HCT116 (cell line): Measurements from ENCODE around the gene PDE4B. TPM values are rescaled to one million over a fixed set of nuclear protein-coding genes. Genes with fewer than 3 reads are reported as not detected.

Experiments
- ATAC-seq: fragments of 200-7000 bp; cut with Tn5 transposase; 2 replicates; pipeline ENCODE4 v1.9.1; 2020; ENCODE audit warnings: mild to moderate bottlenecking, moderate library complexity
- BruUV-seq: library from RNA; stranded (reverse); fragments of 400-500 nt; replicated peaks from 2 replicates; lab custom pipeline; 2021; lab: Mats Ljungman, UMichigan
- CTCF ChIA-PET: fragments of 300-600 bp; sonication (Branson Sonifier 250); formaldehyde crosslinking; loops from one replicate; lab custom pipeline; 2021; ENCODE audit warnings: antibody characterized with exemption; lab: Charles Lee
- POLR2A ChIA-PET: fragments of 300-600, 350-600 bp; sonication (Branson Sonifier 250); formaldehyde crosslinking; loops from one replicate; lab custom pipeline; 2021; ENCODE audit warnings: antibody characterized with exemption; lab: Charles Lee
- RAD21 ChIA-PET, 2 experiments: fragments of 300-600 bp; sonication (Branson Sonifier 250); formaldehyde crosslinking; loops; one replicate each; lab custom pipeline; 2023; ENCODE audit warnings: low total read pairs in 2 of 2; ENCODE audit not compliant: uncharacterized antibody in 2 of 2, unreplicated experiment in 2 of 2, low non-redundant PET in 1 of 2; lab: Charles Lee
- DNase-seq: peaks from one replicate; pipeline ENCODE4 v3.0.0-alpha.2; 2010; ENCODE audit warnings: low read depth, low spot score
- H2AFZ ChIP-seq: fragments of 200-600 bp; shearing (Covaris generic), sonication (generic); 2 replicates; pipeline ENCODE4 v1.6.1; 2017; ENCODE audit warnings: low read depth, mixed run types, mixed read lengths, antibody characterized with exemption, low read length; ENCODE audit not compliant: poor library complexity, severe bottlenecking
- H3K27ac ChIP-seq: 2 replicates; pipeline ENCODE4 v1.5.1; 2012; ENCODE audit warnings: low read depth, low read length
- H3K27me3 ChIP-seq: fragments of 200-600 bp; sonication (generic); 2 replicates; pipeline ENCODE4 v1.6.1; 2016; ENCODE audit warnings: mixed run types, low read length, mixed read lengths; ENCODE audit not compliant: insufficient read depth
- H3K36me3 ChIP-seq, 2 experiments: fragments of 200-500 bp in 1 of 2; fragments of 200-600 bp in 1 of 2; sonication (Bioruptor generic) in 1 of 2; sonication (generic) in 1 of 2; 2 replicates each; pipeline versions ENCODE4 v1.5.1 to v1.6.1; 2014 to 2016; ENCODE audit warnings: low read length in 2 of 2, inconsistent platforms in 1 of 2, mixed read lengths in 1 of 2, mixed run types in 1 of 2; ENCODE audit not compliant: insufficient read depth in 2 of 2, control insufficient read depth in 1 of 2
- H3K4me1 ChIP-seq, 2 experiments: fragments of 200-600 bp in 1 of 2; sonication (generic) in 1 of 2; 2 replicates each; pipeline versions ENCODE4 v1.5.1 to v1.6.1; 2012 to 2017; ENCODE audit warnings: low read length in 2 of 2, inconsistent platforms in 1 of 2, mild to moderate bottlenecking in 1 of 2, mixed read lengths in 1 of 2, mixed run types in 1 of 2, moderate library complexity in 1 of 2; ENCODE audit not compliant: insufficient read depth in 2 of 2, control insufficient read depth in 1 of 2
- H3K4me2 ChIP-seq: fragments of 200-600 bp; sonication (generic); 2 replicates; pipeline ENCODE4 v1.6.1; 2017; ENCODE audit warnings: mixed run types, low read length, mixed read lengths
- H3K4me3 ChIP-seq, 2 experiments: fragments of 200-600 bp in 1 of 2; sonication (generic) in 1 of 2; replicated peaks in 1 of 2; 2 replicates each; pipeline ENCODE4 v1.5.1; 2011 to 2016; ENCODE audit warnings: low read length in 2 of 2, control low read depth in 1 of 2, low read depth in 1 of 2, mild to moderate bottlenecking in 1 of 2, mixed read lengths in 1 of 2, mixed run types in 1 of 2
- H3K79me2 ChIP-seq: fragments of 200-600 bp; sonication (generic); 2 replicates; pipeline ENCODE4 v1.6.1; 2017; ENCODE audit warnings: mild to moderate bottlenecking, mixed run types, low read length, moderate library complexity, mixed read lengths; ENCODE audit not compliant: insufficient read depth
- H3K9ac ChIP-seq: fragments of 200-600 bp; sonication (generic); 2 replicates; pipeline ENCODE4 v1.6.1; 2016; ENCODE audit warnings: low read length, mixed read lengths
- H3K9me2 ChIP-seq: fragments of 200-600 bp; sonication (generic), shearing (Covaris generic); 2 replicates; pipeline ENCODE4 v1.6.1; 2017; ENCODE audit warnings: mixed run types, mild to moderate bottlenecking, moderate library complexity; ENCODE audit not compliant: insufficient read depth
- H3K9me3 ChIP-seq, 2 experiments: fragments of 200-500 bp in 1 of 2; fragments of 200-600 bp in 1 of 2; sonication (Bioruptor generic) in 1 of 2; sonication (generic) in 1 of 2; 2 replicates each; pipeline ENCODE4 v1.6.1; 2014 to 2017; ENCODE audit warnings: low read length in 2 of 2, mixed read lengths in 2 of 2, inconsistent platforms in 1 of 2, low read depth in 1 of 2, mild to moderate bottlenecking in 1 of 2, mixed run types in 1 of 2, moderate library complexity in 1 of 2; ENCODE audit not compliant: control insufficient read depth in 1 of 2, insufficient read depth in 1 of 2
- H4K20me1 ChIP-seq: fragments of 200-600 bp; sonication (generic), shearing (Covaris generic); 2 replicates; pipeline ENCODE4 v1.6.1; 2017; ENCODE audit warnings: mixed run types, mild to moderate bottlenecking, moderate library complexity; ENCODE audit not compliant: insufficient read depth
- CBX3 ChIP-seq: IDR thresholded peaks from 2 replicates; pipeline ENCODE4 v1.6.1; 2012; ENCODE audit warnings: low read depth
- JUND ChIP-seq: IDR thresholded peaks from 2 replicates; pipeline ENCODE4 v1.6.1; 2012
- POLR2A ChIP-seq: IDR thresholded peaks from 2 replicates; pipeline ENCODE4 v1.7.0; 2011; ENCODE audit warnings: borderline replicate concordance; ENCODE audit not compliant: insufficient read depth, insufficient read length; ENCODE audit errors: extremely low read depth
- POLR2AphosphoS5 ChIP-seq: IDR thresholded peaks from 2 replicates; pipeline ENCODE4 v1.6.1; 2011; ENCODE audit warnings: mild to moderate bottlenecking, low read depth, low read length, moderate library complexity
- SIN3A ChIP-seq: IDR thresholded peaks from 2 replicates; pipeline ENCODE4 v1.6.1; 2012; ENCODE audit warnings: low read depth
- ZFX ChIP-seq: fragments of 450-650 bp; IDR thresholded peaks from 2 replicates; pipeline ENCODE4 v1.6.1; 2017
- ZNF274 ChIP-seq: fragments of 200-500 bp; sonication (Bioruptor generic); IDR thresholded peaks from 2 replicates; pipeline ENCODE4 v1.6.1; 2014; ENCODE audit warnings: mild to moderate bottlenecking, low read depth, low read length, inconsistent platforms
- intact Hi-C: fragments of 100-400 bp; cut with micrococcal nuclease; formaldehyde crosslinking; loops from 2 replicates; pipeline ENCODE4 v1.10.0; 2022
- total RNA-seq: library from RNA; stranded (reverse); gene quantifications from one replicate; pipeline ENCODE4 v1.2.1, GENCODE V29; 2021; ENCODE audit not compliant: unreplicated experiment
- TF ChIP-seq, protein P1 (sequence below): IDR thresholded peaks from 2 replicates; pipeline ENCODE4 v1.6.1; 2012; ENCODE audit warnings: low read depth
- TF ChIP-seq, protein P2 (sequence below): IDR thresholded peaks from 2 replicates; pipeline ENCODE4 v1.6.1; 2011; ENCODE audit warnings: mild to moderate bottlenecking, low read length, moderate library complexity; ENCODE audit not compliant: insufficient replicate concordance; ENCODE audit errors: extremely low read depth

Gene PDE4B
- total RNA-seq, 1 experiment from 2014 or later, result 76.9 TPM

DNA sequence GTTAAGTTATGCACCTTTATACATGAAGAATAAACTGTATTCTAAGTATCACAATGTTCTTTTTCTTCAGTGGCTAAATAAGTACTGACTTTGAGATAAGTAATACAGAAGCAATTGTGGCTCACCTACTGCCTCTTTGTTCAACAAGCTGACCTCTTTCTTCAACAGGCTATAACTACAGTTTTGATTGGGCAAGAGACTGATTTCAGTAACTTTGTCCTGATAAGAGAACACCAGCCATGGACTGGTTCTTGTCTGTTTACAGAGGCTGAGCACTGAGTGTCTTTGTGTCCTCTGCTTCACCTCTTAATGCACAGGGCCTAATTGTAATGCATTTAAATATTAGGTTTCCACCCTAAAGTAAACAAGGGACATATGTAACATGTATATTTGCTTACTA, 34.6 kb upstream of the PDE4B start:
- no peak overlapping the region for H3K4me2 ChIP-seq
- DNase-seq (no peak), ATAC-seq (no peak)
- TF ChIP-seq POLR2A (no peak), CBX3 (no peak), ZFX (no peak), SIN3A (no peak), POLR2AphosphoS5 (no peak), ZNF274 (no peak), JUND (no peak)
- TF ChIP-seq, protein P1, sequence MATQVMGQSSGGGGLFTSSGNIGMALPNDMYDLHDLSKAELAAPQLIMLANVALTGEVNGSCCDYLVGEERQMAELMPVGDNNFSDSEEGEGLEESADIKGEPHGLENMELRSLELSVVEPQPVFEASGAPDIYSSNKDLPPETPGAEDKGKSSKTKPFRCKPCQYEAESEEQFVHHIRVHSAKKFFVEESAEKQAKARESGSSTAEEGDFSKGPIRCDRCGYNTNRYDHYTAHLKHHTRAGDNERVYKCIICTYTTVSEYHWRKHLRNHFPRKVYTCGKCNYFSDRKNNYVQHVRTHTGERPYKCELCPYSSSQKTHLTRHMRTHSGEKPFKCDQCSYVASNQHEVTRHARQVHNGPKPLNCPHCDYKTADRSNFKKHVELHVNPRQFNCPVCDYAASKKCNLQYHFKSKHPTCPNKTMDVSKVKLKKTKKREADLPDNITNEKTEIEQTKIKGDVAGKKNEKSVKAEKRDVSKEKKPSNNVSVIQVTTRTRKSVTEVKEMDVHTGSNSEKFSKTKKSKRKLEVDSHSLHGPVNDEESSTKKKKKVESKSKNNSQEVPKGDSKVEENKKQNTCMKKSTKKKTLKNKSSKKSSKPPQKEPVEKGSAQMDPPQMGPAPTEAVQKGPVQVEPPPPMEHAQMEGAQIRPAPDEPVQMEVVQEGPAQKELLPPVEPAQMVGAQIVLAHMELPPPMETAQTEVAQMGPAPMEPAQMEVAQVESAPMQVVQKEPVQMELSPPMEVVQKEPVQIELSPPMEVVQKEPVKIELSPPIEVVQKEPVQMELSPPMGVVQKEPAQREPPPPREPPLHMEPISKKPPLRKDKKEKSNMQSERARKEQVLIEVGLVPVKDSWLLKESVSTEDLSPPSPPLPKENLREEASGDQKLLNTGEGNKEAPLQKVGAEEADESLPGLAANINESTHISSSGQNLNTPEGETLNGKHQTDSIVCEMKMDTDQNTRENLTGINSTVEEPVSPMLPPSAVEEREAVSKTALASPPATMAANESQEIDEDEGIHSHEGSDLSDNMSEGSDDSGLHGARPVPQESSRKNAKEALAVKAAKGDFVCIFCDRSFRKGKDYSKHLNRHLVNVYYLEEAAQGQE, result no peak
- TF ChIP-seq, protein P2, sequence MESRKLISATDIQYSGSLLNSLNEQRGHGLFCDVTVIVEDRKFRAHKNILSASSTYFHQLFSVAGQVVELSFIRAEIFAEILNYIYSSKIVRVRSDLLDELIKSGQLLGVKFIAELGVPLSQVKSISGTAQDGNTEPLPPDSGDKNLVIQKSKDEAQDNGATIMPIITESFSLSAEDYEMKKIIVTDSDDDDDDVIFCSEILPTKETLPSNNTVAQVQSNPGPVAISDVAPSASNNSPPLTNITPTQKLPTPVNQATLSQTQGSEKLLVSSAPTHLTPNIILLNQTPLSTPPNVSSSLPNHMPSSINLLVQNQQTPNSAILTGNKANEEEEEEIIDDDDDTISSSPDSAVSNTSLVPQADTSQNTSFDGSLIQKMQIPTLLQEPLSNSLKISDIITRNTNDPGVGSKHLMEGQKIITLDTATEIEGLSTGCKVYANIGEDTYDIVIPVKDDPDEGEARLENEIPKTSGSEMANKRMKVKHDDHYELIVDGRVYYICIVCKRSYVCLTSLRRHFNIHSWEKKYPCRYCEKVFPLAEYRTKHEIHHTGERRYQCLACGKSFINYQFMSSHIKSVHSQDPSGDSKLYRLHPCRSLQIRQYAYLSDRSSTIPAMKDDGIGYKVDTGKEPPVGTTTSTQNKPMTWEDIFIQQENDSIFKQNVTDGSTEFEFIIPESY, result no peak
- no peaks in the 10 kb centered on the region for H3K9me3 ChIP-seq
- intact Hi-C loops, result no loop called here
- ChIA-PET CTCF (no interaction called here), POLR2A (no interaction called here), RAD21 (no interaction called here)
- H2AFZ ChIP-seq, result no peak overlapping the region
- no peaks in the 10 kb centered on the region for H3K9me2 ChIP-seq
- no peaks in the 10 kb centered on the region for H3K79me2 ChIP-seq
- H3K27me3 ChIP-seq, result no peaks in the 10 kb centered on the region
- no peak overlapping the region for H3K4me3 ChIP-seq
- H3K27ac ChIP-seq, result no peak overlapping the region
- no peaks in the 10 kb centered on the region for H3K4me1 ChIP-seq
- BruUV-seq, result no TSS peak
- H4K20me1 ChIP-seq, result no peaks in the 10 kb centered on the region
- no peaks in the 10 kb centered on the region for H3K36me3 ChIP-seq
- H3K9ac ChIP-seq, result no peak overlapping the region
